Measurements from ENCODE around the gene IFIT2.
"Not testable (repeated sequence)": the region's sequence is repeated elsewhere in the genome, so short reads cannot be mapped to it uniquely, and the experiment has no call there.

Gene IFIT2

DNA sequence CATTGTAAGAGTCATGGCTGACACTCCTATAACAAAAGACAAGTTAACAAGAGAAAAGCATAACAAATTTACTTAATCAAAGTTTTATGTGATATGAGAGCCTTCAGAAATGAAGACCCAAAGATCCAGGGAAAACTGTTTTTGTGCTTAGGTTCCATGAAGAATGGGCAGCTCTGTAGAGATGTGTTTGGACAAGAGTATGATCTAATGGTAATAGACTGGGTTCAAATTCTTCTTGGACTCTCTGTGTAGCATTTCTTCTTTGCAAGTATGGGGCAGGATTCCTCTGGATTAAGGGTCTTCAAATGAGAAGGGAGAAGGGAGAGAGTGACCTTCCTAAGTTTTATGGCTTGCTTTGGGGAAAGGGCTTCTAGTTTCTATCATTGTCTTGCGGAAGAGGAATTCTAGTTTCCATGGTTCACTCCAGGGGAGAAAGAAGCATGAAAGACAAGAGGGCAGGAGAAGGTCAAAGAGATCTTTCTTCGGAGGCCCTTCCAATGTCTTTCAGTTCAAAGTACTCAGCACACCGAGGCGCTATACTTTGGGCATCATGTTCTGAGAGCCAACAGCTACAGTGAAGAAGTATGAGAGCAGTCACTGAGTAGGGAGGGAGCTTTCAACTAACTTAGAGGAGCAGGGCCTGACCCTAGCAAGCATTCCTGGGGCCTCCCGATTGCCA lies 41.4 kb downstream of the IFIT2 start:
- DNase-seq, result no peak

DNA sequence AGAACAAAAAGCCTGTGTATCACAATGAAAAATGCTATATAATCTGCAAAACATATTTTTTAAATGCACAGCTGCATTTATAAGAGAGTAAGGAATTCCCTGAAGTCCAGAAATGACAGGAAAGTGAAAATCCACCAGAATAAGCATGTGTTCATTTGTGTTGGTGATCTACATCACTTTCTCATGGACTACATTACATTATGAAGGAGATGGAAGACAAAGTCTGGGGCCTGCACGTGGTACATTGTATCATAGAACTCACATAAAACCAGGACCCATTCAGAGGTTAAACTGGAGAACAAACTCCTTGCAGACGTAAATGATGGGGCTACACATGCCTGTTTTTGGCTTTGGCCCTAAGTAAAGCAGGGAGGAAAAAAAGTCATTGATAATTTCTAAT lies 42.3 kb downstream of the IFIT2 start:
- no peak for DNase-seq

DNA sequence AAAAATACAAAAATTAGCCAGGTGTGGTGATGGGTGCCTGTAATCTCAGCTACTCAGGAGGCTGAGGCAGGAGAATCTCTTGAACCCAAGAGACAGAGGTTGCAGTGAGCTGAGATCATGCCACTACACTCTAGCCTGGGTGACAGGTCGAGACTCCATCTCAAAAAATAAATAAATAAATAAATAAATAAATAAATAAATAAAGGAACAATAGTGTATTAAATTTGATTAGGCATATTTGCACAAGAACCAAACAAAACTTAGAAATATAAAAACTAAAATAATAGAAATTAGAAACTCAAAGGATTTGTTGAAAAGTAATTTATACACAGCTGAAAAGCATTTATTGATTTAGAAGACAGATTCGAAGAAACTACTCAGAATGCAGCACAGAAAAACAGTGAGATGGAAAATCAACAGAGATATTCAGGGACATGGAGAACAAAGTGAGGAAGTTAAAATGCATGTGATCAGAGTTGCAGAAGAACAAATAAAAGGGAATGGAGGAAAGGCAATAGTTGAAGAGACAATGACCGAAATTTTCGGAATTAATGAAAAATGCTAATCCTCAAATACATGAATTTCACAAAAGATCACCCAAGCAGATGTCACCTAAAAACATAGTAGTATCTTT lies 43.6 kb downstream of the IFIT2 start:
- DNase-seq, result no peak

DNA sequence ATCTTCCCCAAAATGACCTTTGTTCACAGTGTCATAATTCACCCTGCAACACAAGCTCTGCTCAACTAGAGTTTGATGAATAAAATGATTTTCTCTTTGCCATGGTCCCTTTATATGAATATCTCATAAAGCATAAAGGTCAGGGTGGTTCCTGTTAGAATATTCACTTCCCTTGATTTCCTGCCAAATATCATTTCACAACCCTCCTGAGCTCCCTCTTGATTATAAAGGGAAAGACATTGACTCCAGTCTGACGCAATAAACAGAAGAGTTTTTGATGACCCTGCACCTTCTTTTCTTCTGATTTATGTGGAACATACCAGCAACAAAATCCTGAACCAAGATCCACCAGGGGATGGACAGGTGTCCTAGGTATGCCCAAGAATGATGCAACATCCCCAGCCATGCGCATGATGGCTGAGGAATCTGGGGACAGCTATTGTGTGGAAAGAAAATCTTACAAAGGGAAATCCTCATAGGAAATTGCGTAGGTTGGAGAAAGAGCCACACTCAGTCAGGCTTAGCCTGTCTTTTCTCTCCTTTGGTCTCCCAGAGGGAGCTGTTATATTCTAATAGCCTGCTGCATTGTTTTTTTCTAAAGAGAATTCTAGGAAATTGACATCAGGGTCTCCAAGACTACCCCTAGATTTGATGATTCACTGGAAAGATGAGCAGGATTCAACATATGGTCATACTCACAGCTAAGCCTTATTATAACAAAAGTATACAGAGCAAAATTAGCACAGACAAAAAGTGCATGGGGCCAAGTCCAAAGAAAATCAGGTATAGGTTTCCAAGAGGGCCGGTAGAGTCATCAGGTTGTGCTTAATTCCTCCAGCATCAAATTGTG lies 44.8 kb downstream of the IFIT2 start:
- DNase-seq, result no peak

DNA sequence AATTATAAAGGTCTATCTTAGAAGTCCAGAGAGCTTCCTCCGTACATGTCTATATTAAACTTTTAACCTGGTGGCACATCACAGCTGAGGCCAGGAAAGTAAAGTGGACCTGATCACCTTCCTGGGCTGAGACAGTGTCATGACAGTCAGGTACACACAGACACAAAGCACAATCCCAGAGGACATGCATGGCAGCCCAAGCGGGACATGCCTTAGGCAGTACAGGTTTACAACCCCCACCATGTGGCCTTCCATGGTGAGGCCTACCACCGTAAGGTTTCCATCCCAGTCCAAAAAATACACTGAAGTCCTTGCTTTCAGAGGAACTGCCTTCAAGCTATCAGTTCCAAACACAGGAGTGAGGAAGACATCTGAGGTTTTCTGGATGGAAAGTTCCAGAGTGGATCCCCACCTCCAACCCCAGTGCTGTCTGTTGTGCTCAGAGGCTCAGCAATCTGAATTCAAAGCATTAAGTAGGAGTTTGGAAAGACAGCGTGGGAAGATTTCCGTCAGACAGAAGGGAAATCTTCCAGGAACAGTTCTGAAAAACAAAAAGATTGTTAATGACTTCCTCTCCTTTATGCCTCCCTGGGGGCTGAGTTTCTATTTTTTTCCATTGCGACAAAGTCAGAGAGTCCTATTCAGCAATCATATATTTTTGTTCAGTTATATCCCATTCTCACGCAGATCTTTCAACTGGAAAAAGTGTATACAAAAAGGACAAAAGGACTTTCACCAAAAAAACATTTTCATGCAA lies 46.0 kb downstream of the IFIT2 start:
- DNase-seq, result no peak

DNA sequence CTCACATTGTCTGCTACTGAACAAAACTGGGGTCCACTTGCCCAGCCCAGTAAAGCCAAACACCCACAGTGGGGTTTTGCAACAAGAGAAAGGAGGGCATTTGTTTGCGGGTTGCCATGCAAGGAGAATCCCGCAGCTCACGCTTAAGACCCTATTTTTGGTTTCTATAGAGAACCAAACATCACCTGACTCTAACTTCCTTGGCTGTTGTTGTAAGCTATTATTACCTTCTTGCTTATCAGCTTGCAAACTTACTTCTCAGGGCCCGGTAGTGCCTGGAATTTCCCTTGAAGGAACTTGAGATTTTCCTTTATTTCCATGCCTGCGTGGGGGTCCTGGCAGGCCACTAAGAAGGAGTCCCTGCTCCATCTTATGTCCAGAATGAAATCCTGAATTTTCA lies 46.6 kb downstream of the IFIT2 start:
- DNase-seq, result no peak

DNA sequence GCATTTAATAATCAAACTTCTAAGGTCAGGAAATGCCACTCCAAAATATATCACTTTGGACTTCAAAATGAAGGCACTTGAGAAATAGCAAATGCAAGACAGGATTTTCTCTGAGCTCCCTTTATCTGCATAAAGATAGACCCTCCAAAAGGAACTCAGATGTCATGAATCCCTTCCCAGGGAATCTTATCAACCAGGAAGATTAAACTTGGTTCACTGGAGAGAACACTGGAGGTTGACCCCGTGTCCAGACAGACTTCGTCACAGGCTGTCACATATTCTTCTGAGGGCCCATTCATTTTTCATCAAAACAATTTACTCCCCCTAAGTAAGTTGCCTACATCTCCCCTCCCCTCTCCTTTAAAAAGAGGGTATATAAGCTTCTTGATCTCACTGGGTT lies 47.1 kb downstream of the IFIT2 start:
- no peak for DNase-seq

DNA sequence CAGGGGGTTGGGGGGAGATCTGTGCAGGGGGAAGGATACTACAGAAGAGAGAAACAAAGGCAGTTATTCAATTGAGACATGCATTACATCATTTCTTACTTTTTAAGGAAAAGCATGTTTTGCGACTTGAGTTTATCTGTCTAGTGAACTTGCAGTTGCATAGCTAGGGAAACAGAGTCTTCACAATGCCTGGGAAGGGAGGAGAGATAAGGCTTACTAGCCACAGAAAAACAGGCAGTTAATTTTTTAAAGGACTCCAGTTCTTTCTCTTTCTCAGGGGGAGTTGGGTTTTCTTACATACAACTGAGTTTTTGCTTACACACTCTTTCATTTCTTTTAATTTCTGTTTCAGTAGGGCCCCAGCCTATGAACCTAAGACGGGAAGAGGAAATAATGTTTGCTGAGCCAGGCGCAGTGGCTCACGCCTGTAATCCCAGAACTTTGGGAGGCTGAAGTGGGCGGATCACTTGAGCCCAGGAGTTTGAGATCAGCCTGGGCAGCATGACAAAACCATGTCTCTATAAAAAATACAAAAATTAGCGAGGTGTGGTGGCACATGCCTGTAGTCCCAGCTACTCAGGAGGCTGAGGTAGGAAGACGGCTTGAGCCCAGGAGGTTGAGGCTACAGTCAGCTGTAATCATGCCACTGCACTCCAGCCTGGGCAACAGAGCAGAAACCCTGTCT lies 48.9 kb downstream of the IFIT2 start:
- not testable (repeated sequence) for DNase-seq

DNA sequence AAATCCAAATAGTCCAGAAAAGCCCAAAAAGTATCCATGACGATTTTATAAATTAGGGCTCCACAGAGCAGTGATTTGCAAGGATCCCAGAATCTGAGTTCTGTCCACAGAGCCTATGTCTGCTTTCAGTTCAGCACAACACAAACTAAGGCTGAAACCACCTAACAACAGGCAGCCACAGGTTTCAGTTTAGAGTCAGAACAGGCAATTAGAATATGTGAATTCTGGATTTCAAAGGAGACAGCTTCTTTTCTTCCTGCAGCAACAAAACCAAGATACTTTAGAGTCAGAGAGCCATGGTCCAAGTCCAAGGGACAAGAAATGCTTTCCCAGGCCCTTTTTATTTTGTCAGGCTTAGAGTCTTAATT lies 49.5 kb downstream of the IFIT2 start:
- DNase-seq, result no peak

DNA sequence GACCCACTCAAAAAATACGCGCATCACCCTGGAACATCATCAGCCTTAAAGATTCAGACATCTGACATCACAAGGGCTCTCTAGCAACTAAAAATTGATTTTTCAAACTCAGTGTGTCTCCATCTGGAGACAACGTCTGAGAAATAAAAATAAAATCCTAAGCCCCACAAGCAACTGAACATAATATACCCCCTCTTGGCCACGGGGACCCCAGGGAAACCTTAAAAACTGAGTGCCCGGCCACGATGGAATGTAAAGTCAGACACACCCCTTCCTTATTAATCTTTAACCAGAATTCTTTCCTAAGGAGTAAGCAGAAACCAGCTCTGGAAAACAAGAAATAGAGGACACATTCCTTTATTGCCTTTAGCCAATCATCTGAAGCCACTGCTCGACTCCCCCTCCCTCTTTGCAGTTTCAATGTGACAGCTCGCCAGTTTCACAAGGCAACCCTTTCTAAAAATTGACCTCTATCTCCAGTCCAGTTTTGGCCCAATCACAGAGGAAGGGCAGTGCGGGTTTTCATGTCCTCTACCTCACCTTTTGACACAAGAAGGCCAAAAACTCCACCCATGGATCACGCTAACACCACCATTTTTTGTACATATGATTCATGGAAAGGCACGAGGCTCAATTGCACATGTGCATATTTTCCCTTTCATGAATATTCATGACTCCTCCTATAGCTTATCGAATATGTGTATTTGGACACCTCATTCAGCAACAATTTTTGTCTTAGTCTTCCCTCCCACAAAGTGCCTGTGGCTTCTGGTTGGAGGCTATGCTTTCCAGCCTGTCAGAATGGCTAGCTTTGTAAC lies 50.1 kb downstream of the IFIT2 start:
- DNase-seq, result no peak

DNA sequence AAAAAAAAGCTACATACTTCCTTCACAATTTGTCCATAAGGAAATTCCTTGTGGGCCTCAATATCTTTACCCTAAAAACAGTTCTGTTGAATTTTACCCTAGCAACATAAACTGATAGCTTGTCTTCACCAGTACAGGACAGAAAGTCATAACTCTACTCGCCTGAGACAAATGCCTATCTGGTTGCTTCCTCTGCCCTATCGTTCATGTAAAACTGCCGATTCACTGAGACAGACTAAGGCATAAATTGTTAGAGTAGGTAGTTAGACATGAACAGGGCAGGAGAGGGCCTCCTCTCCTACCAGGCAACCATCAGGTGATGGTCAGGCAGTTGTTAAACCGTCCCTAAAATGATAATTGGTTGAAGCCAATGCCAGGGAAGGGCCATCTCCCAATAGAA lies 51.0 kb downstream of the IFIT2 start:
- DNase-seq, result no peak

DNA sequence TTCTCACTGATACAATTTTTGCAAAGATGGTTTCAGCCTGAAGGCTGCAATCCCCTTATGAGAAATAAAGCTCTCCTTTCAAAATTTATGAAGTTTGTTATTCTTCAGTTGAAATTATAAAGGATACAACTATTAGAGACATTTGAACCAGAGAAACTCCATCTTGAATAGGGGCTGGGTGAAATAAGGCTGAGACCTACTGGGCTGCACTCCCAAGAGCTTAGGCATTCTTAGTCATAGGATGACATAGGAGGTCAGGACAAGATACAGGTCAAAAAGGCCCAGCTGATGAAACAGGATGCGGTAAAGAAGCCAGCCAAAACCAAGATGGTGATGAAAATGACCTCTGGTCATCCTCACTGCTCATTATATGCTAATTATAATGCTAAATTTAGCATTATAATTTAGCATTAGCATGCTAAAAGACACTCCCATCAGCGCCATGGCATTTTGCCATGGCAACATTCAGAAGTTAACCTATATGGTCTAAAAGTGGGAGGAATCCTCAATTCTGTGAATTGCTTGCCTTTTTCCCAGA lies 53.6 kb downstream of the IFIT2 start:
- no peak for DNase-seq

DNA sequence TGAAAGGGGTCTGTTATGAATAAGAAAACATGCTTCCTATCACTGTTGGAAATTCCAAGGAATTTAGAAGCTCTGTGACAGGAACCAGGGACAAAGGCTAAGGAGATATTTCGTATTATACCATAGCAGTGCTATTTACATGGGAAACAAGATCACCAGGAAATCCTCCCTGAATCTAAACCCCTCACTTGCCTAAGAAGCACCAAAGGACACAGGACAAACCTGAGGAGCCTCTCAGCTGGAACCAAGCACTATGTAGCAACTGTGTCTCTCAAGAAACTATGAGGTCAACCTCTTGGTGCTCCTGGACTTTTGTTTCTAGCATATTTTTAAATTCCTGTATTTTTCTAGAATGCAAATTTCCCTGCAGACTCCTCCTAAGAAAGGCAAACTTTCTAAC lies 55.2 kb downstream of the IFIT2 start:
- DNase-seq, result no peak

DNA sequence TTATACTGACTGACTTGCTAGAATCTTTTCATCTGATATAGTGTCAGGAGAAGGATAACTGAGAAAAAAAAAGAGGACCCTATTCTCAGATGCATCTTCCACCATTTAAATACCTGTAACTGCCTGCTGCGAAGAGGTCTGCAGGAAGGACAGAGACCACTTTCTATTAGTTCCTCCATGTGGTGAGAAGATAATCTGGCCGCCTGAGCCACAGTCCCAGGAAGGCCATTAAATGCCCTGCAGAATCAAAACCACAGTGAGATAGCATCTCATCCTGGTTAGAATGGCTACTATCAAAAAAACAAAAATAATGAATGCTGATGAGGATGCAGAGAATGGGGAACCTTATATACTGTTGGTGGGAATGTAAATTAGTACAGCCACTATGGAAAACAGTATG lies 56.1 kb downstream of the IFIT2 start:
- no peak for DNase-seq

All from NCI-H526 (cell line).